ENCODE data around the gene LNPEP.

The LNPEP gene

GRCh38 chr5:96963267-96963666, 27.4 kb downstream of the LNPEP start:
- no peak for DNase-seq

GRCh38 chr5:96966801-96967200, 30.9 kb downstream of the LNPEP start:
- DNase-seq, result no peak

GRCh38 chr5:96967400-96967799, 31.5 kb downstream of the LNPEP start:
- DNase-seq, result no peak

GRCh38 chr5:96968074-96968473, 32.2 kb downstream of the LNPEP start:
- DNase-seq, result peak in 1 of 2 experiments; percentile 15

- peak in 1 of 2 experiments; percentile 4 for DNase-seq
These were observed 32.7 kb downstream of the LNPEP start for GRCh38 chr5:96968614-96969013.

GRCh38 chr5:96969366-96969765, 33.5 kb downstream of the LNPEP start:
- no peak for DNase-seq

- no peak for DNase-seq
These were observed 36.9 kb downstream of the LNPEP start for GRCh38 chr5:96972599-96973334.

GRCh38 chr5:96973532-96974401, 37.9 kb downstream of the LNPEP start:
- DNase-seq, result peak; percentile 35 to 37

- DNase-seq, result no peak
These were observed 39.8 kb downstream of the LNPEP start for GRCh38 chr5:96975656-96976055.

GRCh38 chr5:96977228-96977627, 41.3 kb downstream of the LNPEP start:
- no peak for DNase-seq

GRCh38 chr5:96978812-96979449, 43.1 kb downstream of the LNPEP start:
- DNase-seq, result no peak

- DNase-seq, result no peak
These were observed 48.8 kb downstream of the LNPEP start for GRCh38 chr5:96984506-96985192.

- DNase-seq, result no peak
These were observed 50.6 kb downstream of the LNPEP start for GRCh38 chr5:96986450-96986849.

GRCh38 chr5:96990102-96990501, 54.2 kb downstream of the LNPEP start:
- DNase-seq, result no peak

GRCh38 chr5:96991708-96992107, 55.8 kb downstream of the LNPEP start:
- no peak for DNase-seq

- no peak for DNase-seq
These were observed 57.9 kb downstream of the LNPEP start for GRCh38 chr5:96993760-96994159.

GRCh38 chr5:96994493-96994892, 58.6 kb downstream of the LNPEP start:
- DNase-seq, result no peak

GRCh38 chr5:96995419-96995818, 59.5 kb downstream of the LNPEP start:
- no peak for DNase-seq

GRCh38 chr5:96997265-96997859, 61.5 kb downstream of the LNPEP start:
- DNase-seq, result peak; percentile 8 to 58

GRCh38 chr5:96999856-97000255, 64.0 kb downstream of the LNPEP start:
- peak; percentile 1 to 4 for DNase-seq

- no peak for DNase-seq
These were observed 64.5 kb downstream of the LNPEP start for GRCh38 chr5:97000391-97000790.

- no peak for DNase-seq
These were observed 67.1 kb downstream of the LNPEP start for GRCh38 chr5:97002983-97003382.
